Activated CD4-positive, alpha-beta T cell treated with anti-CD3 and anti-CD28 coated beads, Interleukin-2, amount 50 U/mL, for 24 hours (primary cell): ENCODE results near the gene MTHFD2L.
"Not testable (repeated sequence)": the region's sequence is repeated elsewhere in the genome, so short reads cannot be mapped to it uniquely, and the experiment has no call there.

Experiments used
- DNase-seq, 2 donors: peaks; one replicate each; pipeline ENCODE4 v3.0.0-alpha.2; 2020; ENCODE audit warnings: low read depth in 1 of 2, low spot score in 1 of 2

The MTHFD2L gene

GRCh38 chr4:74188912-74189311, 31.0 kb downstream of the MTHFD2L start:
- DNase-seq = no peak

GRCh38 chr4:74189331-74190043, 31.6 kb downstream of the MTHFD2L start:
- DNase-seq = no peak

- no peak for DNase-seq
Measured at GRCh38 chr4:74190332-74190731, 32.4 kb downstream of the MTHFD2L start.

GRCh38 chr4:74190919-74191397, 33.0 kb downstream of the MTHFD2L start:
- no peak for DNase-seq

GRCh38 chr4:74197080-74197479, 39.2 kb downstream of the MTHFD2L start:
- DNase-seq = no peak

- no peak for DNase-seq
Measured at GRCh38 chr4:74202062-74202586, 44.2 kb downstream of the MTHFD2L start.

- DNase-seq = no peak
Measured at GRCh38 chr4:74203467-74203866, 45.5 kb downstream of the MTHFD2L start.

GRCh38 chr4:74205046-74205445, 47.1 kb downstream of the MTHFD2L start:
- no peak for DNase-seq

GRCh38 chr4:74205559-74205958, 47.6 kb downstream of the MTHFD2L start:
- DNase-seq = no peak

- DNase-seq = no peak
Measured at GRCh38 chr4:74206088-74206825, 48.3 kb downstream of the MTHFD2L start.

- not testable (repeated sequence) for DNase-seq
Measured at GRCh38 chr4:74214457-74215159, 56.7 kb downstream of the MTHFD2L start.

- not testable (repeated sequence) for DNase-seq
Measured at GRCh38 chr4:74215236-74215635, 57.3 kb downstream of the MTHFD2L start.

GRCh38 chr4:74217365-74217764, 59.4 kb downstream of the MTHFD2L start:
- DNase-seq = no peak

GRCh38 chr4:74218201-74218600, 60.3 kb downstream of the MTHFD2L start:
- no peak for DNase-seq

- no peak for DNase-seq
Measured at GRCh38 chr4:74219240-74219639, 61.3 kb downstream of the MTHFD2L start.

- no peak for DNase-seq
Measured at GRCh38 chr4:74223098-74223497, 65.2 kb downstream of the MTHFD2L start.

- no peak for DNase-seq
Measured at GRCh38 chr4:74223801-74224200, 65.9 kb downstream of the MTHFD2L start.

- DNase-seq = peak; percentile 45 to 72
Measured at GRCh38 chr4:74228691-74229640, 71.0 kb downstream of the MTHFD2L start.

- no peak for DNase-seq
Measured at GRCh38 chr4:74230902-74231499, 73.1 kb downstream of the MTHFD2L start.

GRCh38 chr4:74235135-74235534, 77.2 kb downstream of the MTHFD2L start:
- no peak for DNase-seq
